Embryonic facial prominence (tissue), 1 donor: Measurements from ENCODE around the gene SYK.

Source experiments
- DNase-seq: peaks from one replicate; pipeline ENCODE4 v3.0.0-alpha.2; 2016; ENCODE audit errors: extremely low spot score

SYK gene

DNA sequence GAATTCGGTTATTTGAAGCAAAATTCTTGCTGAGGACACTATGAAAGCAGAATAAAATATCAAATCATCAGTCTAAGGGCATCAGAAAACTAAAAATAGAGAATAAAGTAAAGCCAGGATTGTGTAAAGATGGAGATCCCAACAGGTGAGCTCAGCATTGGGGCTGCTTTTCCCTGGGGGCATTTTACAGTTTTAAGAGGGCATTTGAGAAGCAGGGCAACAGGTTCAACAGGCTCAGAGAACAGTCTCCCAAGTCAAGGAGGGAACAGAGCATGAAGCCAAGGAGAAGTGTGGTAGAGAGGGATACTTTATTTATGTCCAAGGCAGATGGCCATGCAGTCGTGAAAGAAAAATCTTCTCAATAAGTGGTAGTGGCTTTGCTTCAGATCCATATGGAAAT is 145.4 kb downstream of the SYK start:
- no peak for DNase-seq
